ENCODE data around the gene SAMD9. TPM values are rescaled to one million over a fixed set of nuclear protein-coding genes. Genes with fewer than 3 reads are reported as not detected.

SAMD9 gene
- total RNA-seq = 1 to 10 TPM; 3.3 to 5.7 (median 4.1) TPM
- 1.6 TPM for polyA plus RNA-seq
- long read RNA-seq, donor 1, full-length matches to known transcripts = 2 of 3 reads
- long read RNA-seq, donor 1, partial matches to known transcripts = 0 of 3 reads
- long read RNA-seq, donor 1, other reads (novel, unspliced or antisense) = 1 of 3 reads
- long read RNA-seq, donor 2 = 0 reads
- long read RNA-seq, donor 3, full-length matches to known transcripts = 4 of 4 reads
- long read RNA-seq, donor 3, partial matches to known transcripts = 0 of 4 reads
- long read RNA-seq, donor 3, other reads (novel, unspliced or antisense) = 0 of 4 reads
- long read RNA-seq, donor 4 = 0 reads

- Histone ChIP-seq H3K4me1 (ENCODE audit: control insufficient read depth, insufficient read depth, low read length) (peaks cover 2% of the 10 kb centered on the region), H3K4me3 (ENCODE audit: low read length) (peak within 1 kb of the TSS; percentile 93), H3K27ac (ENCODE audit: low read length) (no peak within 1 kb of the TSS), H3K9me3 (ENCODE audit: control insufficient read depth, low read length) (no peaks in the 10 kb centered on the region), H3K27me3 (ENCODE audit: control insufficient read depth, insufficient read depth) (no peaks in the 10 kb centered on the region)
- peak in 2 of 3 donors; percentile 41 to 59 for DNase-seq
- intact Hi-C loops (cut with DNase I) = no loop called here
- WGBS = 16% methylated on average over 4 of the region's 4 CpGs
- ATAC-seq = peak; percentile 92 to 95
These were observed at the start of gene SAMD9 for GRCh38 chr7:93117852-93118530. SAMD9 (minus strand) TSS chr7:93117979; CDS start chr7:93106097, 11,882 bp downstream.

DNA sequence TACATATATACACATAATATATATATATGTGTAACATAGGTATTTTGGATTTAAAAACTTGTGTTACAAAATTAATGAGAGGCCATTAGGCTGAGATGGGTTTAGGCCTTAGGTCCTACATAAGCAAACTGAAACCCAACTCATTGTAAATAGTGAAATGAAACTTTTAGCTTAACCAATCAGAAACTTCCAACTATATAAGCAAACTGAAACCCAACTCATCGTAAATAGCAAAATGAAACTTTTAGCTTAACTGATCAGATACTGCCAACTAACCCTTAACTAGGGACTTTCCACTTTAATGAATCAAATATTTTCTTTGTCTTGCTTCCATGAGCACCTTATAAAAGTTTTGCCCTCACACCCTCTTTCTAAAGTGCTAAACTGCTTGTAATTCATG, 47.7 kb upstream of the SAMD9 start:
- intact Hi-C loops (cut with DNase I) = no loop called here

GRCh38 chr7:93164766-93165165, 47.0 kb upstream of the SAMD9 start:
- H3K4me1 ChIP-seq (ENCODE audit: control insufficient read depth, insufficient read depth, low read length) = no peaks in the 10 kb centered on the region
- DNase-seq = no peak
- no peaks in the 10 kb centered on the region for H3K9me3 ChIP-seq (ENCODE audit: control insufficient read depth, low read length)
- no peak overlapping the region for H3K27ac ChIP-seq (ENCODE audit: low read length)
- peaks cover 2% of the 10 kb centered on the region for H3K27me3 ChIP-seq (ENCODE audit: control insufficient read depth, insufficient read depth)
- no peak for ATAC-seq
- intact Hi-C loops (cut with DNase I) = no loop called here
- WGBS = 86% methylated on average over 2 of the region's 2 CpGs
- no peak overlapping the region for H3K4me3 ChIP-seq (ENCODE audit: low read length)

More for the DNA sequence above, 47.7 kb upstream of the SAMD9 start:
- H3K4me1 ChIP-seq (ENCODE audit: control insufficient read depth, insufficient read depth, low read length) = no peaks in the 10 kb centered on the region
- H3K27me3 ChIP-seq (ENCODE audit: control insufficient read depth, insufficient read depth) = peaks cover 2% of the 10 kb centered on the region
- WGBS = 64% methylated on average over 1 of the region's 1 CpG
- H3K4me3 ChIP-seq (ENCODE audit: low read length) = no peak overlapping the region
- H3K27ac ChIP-seq (ENCODE audit: low read length) = no peak overlapping the region
- ATAC-seq (no peak), DNase-seq (no peak)
- no peaks in the 10 kb centered on the region for H3K9me3 ChIP-seq (ENCODE audit: control insufficient read depth, low read length)

DNA sequence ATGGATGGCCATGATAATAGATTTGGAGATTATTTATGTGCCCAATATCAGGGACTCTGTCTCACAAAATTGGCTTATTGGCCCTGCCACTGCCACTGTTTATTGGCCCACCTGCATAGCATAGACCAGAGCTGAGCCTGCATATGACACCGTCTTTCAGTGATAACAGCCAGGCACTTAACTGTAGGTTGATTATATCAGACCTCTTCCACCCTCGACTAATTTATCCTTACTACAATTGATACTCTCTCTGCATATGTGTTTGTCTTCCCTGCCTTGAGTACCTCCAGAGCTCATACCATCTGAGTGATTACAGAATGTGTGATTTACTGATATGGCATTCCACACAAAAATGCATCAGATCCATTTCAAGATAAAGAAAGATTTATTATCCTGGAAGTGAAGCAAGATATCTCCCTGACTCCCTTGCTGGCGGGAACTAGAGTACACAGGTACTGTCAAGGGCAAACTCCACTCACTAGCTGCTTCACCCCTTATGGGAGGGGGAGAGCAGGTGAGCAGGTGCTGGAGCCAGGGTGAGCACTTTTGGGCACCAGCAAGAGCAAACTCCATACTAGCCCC, 43.5 kb upstream of the SAMD9 start:
- H3K27me3 ChIP-seq (ENCODE audit: control insufficient read depth, insufficient read depth) = peaks cover 2% of the 10 kb centered on the region
- intact Hi-C loops (cut with DNase I) = no loop called here
- DNase-seq = no peak
- 85% methylated on average over 3 of the region's 3 CpGs for WGBS
- no peak overlapping the region for H3K4me3 ChIP-seq (ENCODE audit: low read length)
- no peak overlapping the region for H3K27ac ChIP-seq (ENCODE audit: low read length)
- no peaks in the 10 kb centered on the region for H3K9me3 ChIP-seq (ENCODE audit: control insufficient read depth, low read length)
- ATAC-seq = no peak
- H3K4me1 ChIP-seq (ENCODE audit: control insufficient read depth, insufficient read depth, low read length) = no peaks in the 10 kb centered on the region

- intact Hi-C loops (cut with DNase I) = no loop called here
- 63% methylated on average over 1 of the region's 1 CpG for WGBS
- Histone ChIP-seq H3K9me3 (ENCODE audit: control insufficient read depth, low read length) (no peaks in the 10 kb centered on the region), H3K4me1 (ENCODE audit: control insufficient read depth, insufficient read depth, low read length) (no peaks in the 10 kb centered on the region), H3K27me3 (ENCODE audit: control insufficient read depth, insufficient read depth) (peaks cover 2% of the 10 kb centered on the region), H3K4me3 (ENCODE audit: low read length) (no peak overlapping the region), H3K27ac (ENCODE audit: low read length) (no peak overlapping the region)
- DNase-seq (no peak), ATAC-seq (no peak)
These were observed 42.6 kb upstream of the SAMD9 start for GRCh38 chr7:93160410-93160809.

DNA sequence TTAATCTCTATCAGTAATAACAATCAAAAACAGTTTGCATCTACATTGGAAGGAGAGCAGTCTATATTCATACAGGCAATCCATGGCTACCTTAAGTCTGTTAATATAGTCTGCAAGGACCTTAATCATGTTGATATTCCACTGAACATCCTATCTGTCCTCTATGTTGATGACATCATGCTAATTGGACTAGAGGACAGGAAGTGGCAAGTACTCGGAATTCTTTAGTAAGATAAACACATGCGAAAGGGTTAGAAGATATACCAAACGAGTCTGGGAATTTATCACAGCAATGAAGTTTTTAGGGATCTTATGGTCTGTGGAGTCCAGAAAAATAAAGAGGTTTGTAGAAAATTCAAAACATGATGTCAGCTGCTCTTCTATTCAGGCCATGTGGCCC, 41.7 kb upstream of the SAMD9 start:
- Histone ChIP-seq H3K27ac (ENCODE audit: low read length) (no peak overlapping the region), H3K27me3 (ENCODE audit: control insufficient read depth, insufficient read depth) (peaks cover 2% of the 10 kb centered on the region), H3K4me3 (ENCODE audit: low read length) (no peak overlapping the region), H3K9me3 (ENCODE audit: control insufficient read depth, low read length) (no peaks in the 10 kb centered on the region), H3K4me1 (ENCODE audit: control insufficient read depth, insufficient read depth, low read length) (no peaks in the 10 kb centered on the region)
- intact Hi-C loops (cut with DNase I) = no loop called here
- WGBS = 28% methylated on average over 3 of the region's 3 CpGs
- DNase-seq (no peak), ATAC-seq (no peak)

DNA sequence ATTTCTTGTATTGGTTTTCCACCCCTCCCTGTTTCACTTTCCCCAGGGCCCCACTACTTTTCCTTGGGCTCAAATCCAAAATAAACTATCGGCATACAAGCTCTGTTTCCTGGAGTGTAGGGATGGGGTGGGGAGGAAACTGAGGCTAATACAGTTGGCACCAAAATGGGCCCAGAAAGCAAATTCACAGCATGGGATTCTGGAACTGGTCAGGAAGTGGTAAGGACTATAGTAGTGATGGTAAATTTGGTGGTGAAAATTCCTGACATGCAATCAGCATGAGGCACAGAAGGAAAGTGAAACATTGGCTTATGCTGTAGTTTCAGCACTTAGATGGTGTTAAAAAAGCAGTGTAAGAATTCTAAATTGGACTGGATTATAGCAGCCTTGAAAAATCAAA, 39.1 kb upstream of the SAMD9 start:
- no peaks in the 10 kb centered on the region for H3K9me3 ChIP-seq (ENCODE audit: control insufficient read depth, low read length)
- H3K27me3 ChIP-seq (ENCODE audit: control insufficient read depth, insufficient read depth) = peaks cover 2% of the 10 kb centered on the region
- intact Hi-C loops (cut with DNase I) = no loop called here
- no peak overlapping the region for H3K4me3 ChIP-seq (ENCODE audit: low read length)
- DNase-seq = no peak
- no peak for ATAC-seq
- H3K4me1 ChIP-seq (ENCODE audit: control insufficient read depth, insufficient read depth, low read length) = no peaks in the 10 kb centered on the region
- 57% methylated on average over 1 of the region's 1 CpG for WGBS
- H3K27ac ChIP-seq (ENCODE audit: low read length) = no peak overlapping the region

- Histone ChIP-seq H3K4me1 (ENCODE audit: control insufficient read depth, insufficient read depth, low read length) (peaks cover 5% of the 10 kb centered on the region), H3K27ac (ENCODE audit: low read length) (no peak overlapping the region), H3K9me3 (ENCODE audit: control insufficient read depth, low read length) (no peaks in the 10 kb centered on the region), H3K4me3 (ENCODE audit: low read length) (no peak overlapping the region), H3K27me3 (ENCODE audit: control insufficient read depth, insufficient read depth) (no peaks in the 10 kb centered on the region)
- intact Hi-C loops (cut with DNase I) = no loop called here
- WGBS = 98% methylated on average over 1 of the region's 1 CpG
- ATAC-seq = no peak
- no peak for DNase-seq
These were observed 32.5 kb upstream of the SAMD9 start for GRCh38 chr7:93150200-93150835.

DNA sequence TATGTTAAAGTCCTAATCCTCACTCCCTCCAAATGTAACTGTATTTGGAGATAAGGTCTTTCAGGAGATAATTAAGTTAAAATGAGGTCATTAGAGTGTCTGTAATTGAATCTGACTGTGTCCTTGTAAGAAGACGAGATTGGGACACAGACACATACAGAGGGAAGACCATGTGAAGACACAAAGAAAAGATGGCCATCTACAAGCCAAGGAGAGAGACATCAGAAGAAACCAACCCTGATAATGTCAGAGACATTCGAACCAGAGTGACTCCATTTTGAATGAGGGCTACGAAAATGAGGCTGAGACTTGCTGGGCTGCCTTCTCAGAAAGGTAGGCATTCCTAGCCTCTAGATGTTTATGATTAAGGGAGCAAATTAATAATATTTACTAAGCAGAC, 30.9 kb upstream of the SAMD9 start:
- intact Hi-C loops (cut with DNase I) = no loop called here
- 71% methylated on average over 3 of the region's 3 CpGs for WGBS
- no peaks in the 10 kb centered on the region for H3K9me3 ChIP-seq (ENCODE audit: control insufficient read depth, low read length)
- ATAC-seq (no peak), DNase-seq (no peak)
- no peak overlapping the region for H3K27ac ChIP-seq (ENCODE audit: low read length)
- H3K27me3 ChIP-seq (ENCODE audit: control insufficient read depth, insufficient read depth) = no peaks in the 10 kb centered on the region
- peaks cover 5% of the 10 kb centered on the region for H3K4me1 ChIP-seq (ENCODE audit: control insufficient read depth, insufficient read depth, low read length)
- peak overlapping the region; percentile 92 for H3K4me3 ChIP-seq (ENCODE audit: low read length)

DNA sequence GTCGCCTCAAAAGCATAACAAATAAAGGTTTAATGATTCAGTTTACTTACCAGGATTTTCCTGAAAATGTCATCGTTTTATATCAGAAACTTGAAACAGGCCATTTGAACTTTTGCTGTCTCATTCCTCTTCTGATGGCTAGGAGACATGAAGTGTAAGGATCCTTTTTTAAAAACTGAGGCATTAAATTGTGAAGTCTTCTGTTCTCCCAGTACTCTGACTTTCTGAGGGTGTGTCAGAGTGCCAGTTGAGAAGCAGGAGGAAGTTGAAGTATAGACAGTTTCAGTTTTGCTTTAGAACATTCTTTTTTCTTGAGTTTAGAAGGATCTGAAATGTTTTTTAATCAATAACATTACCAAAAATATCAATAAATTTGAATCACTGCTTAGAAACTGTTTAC, 30.4 kb upstream of the SAMD9 start, which contains the start of gene SAMD9L:
Gene SAMD9L, minus strand, starts transcription at position 242 of the 400 bp plus-strand sequence. CDS start 12,414 bp downstream, outside the sequence.
- no peaks in the 10 kb centered on the region for H3K27me3 ChIP-seq (ENCODE audit: control insufficient read depth, insufficient read depth)
- H3K4me1 ChIP-seq (ENCODE audit: control insufficient read depth, insufficient read depth, low read length) = peaks cover 5% of the 10 kb centered on the region
- no peaks in the 10 kb centered on the region for H3K9me3 ChIP-seq (ENCODE audit: control insufficient read depth, low read length)
- peak within 1 kb of the TSS; percentile 92 for H3K4me3 ChIP-seq (ENCODE audit: low read length)
- ATAC-seq (peak; percentile 78 to 79), DNase-seq (no peak)
- intact Hi-C loops (cut with DNase I) = no loop called here
- H3K27ac ChIP-seq (ENCODE audit: low read length) = peak within 1 kb of the TSS; percentile 27
- WGBS = 21% methylated on average over 2 of the region's 2 CpGs

GRCh38 chr7:93147363-93147762, 29.6 kb upstream of the SAMD9 start:
- peak overlapping the region; percentile 27 for H3K27ac ChIP-seq (ENCODE audit: low read length)
- DNase-seq = peak; percentile 31 to 52 (median 31)
- intact Hi-C loops (cut with DNase I) = no loop called here

More at GRCh38 chr7:93147363-93147762, 29.6 kb upstream of the SAMD9 start:
- Histone ChIP-seq H3K9me3 (ENCODE audit: control insufficient read depth, low read length) (no peaks in the 10 kb centered on the region), H3K4me3 (ENCODE audit: low read length) (peak overlapping the region; percentile 92), H3K27me3 (ENCODE audit: control insufficient read depth, insufficient read depth) (no peaks in the 10 kb centered on the region), H3K4me1 (ENCODE audit: control insufficient read depth, insufficient read depth, low read length) (peaks cover 5% of the 10 kb centered on the region)
- ATAC-seq = peak; percentile 86 to 96
- WGBS = 8% methylated on average over 3 of the region's 3 CpGs
